ENCODE results near the gene ZNF521. TPM values are rescaled to one million over a fixed set of nuclear protein-coding genes. Genes with fewer than 3 reads are reported as not detected.

The ZNF521 gene
- total RNA-seq, 4 donors from 2014 or later = 28.2 to 67.3 (median 53.1) TPM

DNA sequence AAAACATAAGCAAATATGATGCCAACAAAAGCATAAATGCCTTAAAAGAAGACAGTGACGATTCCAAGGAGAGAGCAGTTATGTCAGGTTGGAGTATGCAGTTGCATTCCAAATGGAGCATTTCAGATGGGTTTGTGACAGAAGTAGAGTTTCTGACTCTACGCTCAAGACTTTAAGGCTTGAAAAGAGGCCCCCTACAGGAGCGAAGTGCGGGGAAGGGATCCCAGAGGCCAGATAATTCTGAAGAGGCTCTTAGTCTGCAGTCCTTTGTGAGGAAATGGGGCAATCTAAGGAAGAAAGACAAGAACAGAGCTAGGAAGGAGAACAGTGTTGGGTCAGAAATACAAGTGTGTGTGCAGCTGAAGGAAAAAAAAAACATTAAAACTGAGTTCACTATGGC, 95.5 kb downstream of the ZNF521 start:
- WGBS, 2 donors = 74 to 81% methylated on average over 4 of the region's 4 CpGs

DNA sequence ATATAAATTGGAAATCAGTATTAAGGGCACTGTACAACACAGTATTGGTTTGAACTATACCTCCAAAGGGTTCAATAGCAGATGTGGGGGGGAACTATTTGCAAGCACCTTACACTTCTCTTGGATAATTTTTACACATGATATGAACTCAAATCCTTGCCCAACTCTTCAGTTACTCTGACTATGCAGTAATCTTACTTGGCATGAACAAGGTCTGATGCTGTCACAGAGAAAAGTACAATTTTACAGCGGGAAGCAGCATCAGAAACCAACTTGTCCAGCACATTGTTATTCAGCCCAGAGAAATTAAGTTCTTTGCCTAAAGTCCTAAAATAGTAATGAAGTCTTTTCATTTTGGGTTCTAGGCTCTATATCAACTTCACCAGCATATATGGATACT, 98.2 kb downstream of the ZNF521 start:
- H3K4me3 ChIP-seq (replicated peaks in 1 of 3) = no peak overlapping the region
- 92% methylated on average over 1 of the region's 1 CpG for WGBS, 2 donors
- H3K9me3 ChIP-seq = no peaks in the 10 kb centered on the region
- no peak for DNase-seq
- no peaks in the 10 kb centered on the region for H3K4me1 ChIP-seq
- H3K36me3 ChIP-seq = no peaks in the 10 kb centered on the region
- intact Hi-C loops (cut with DNase I) = no loop called here
- H3K27me3 ChIP-seq = no peaks in the 10 kb centered on the region
- no peak for TF ChIP-seq POLR2A (IDR thresholded peaks at IDR 0.05)
- TF ChIP-seq, protein P1, sequence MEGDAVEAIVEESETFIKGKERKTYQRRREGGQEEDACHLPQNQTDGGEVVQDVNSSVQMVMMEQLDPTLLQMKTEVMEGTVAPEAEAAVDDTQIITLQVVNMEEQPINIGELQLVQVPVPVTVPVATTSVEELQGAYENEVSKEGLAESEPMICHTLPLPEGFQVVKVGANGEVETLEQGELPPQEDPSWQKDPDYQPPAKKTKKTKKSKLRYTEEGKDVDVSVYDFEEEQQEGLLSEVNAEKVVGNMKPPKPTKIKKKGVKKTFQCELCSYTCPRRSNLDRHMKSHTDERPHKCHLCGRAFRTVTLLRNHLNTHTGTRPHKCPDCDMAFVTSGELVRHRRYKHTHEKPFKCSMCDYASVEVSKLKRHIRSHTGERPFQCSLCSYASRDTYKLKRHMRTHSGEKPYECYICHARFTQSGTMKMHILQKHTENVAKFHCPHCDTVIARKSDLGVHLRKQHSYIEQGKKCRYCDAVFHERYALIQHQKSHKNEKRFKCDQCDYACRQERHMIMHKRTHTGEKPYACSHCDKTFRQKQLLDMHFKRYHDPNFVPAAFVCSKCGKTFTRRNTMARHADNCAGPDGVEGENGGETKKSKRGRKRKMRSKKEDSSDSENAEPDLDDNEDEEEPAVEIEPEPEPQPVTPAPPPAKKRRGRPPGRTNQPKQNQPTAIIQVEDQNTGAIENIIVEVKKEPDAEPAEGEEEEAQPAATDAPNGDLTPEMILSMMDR (IDR thresholded peaks at IDR 0.05) = no peak
- no peak overlapping the region for H3K27ac ChIP-seq

More for the DNA sequence above, 95.5 kb downstream of the ZNF521 start:
- TF ChIP-seq POLR2A (IDR thresholded peaks at IDR 0.05) = no peak
- TF ChIP-seq, protein P1 (IDR thresholded peaks at IDR 0.05) = no peak
- Histone ChIP-seq H3K9me3 (no peaks in the 10 kb centered on the region), H3K27ac (no peak overlapping the region), H3K4me1 (no peaks in the 10 kb centered on the region), H3K27me3 (no peaks in the 10 kb centered on the region), H3K36me3 (no peaks in the 10 kb centered on the region), H3K4me3 (replicated peaks in 1 of 3) (no peak overlapping the region)
- DNase-seq = no peak
- intact Hi-C loops (cut with DNase I) = no loop called here

DNA sequence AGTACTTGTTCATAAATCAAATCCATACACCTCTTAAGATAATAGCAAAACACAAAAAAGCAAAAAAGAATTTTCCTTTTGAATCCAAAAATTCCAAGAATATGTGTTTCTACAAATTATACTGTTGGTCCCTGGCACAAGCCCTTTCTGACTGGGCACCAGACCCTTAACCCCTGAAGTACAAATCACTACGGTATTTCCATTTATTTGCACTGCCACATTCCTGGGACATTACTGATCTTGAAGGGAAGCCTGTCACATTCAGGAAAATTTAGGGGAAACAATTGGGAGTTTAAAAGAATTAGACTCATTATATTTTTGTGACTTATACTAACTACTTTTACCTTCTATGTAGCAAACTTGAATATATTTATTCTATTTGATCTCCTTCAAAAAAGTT, 98.8 kb downstream of the ZNF521 start:
- 60 to 67% methylated on average over 1 of the region's 1 CpG for WGBS, 2 donors

DNA sequence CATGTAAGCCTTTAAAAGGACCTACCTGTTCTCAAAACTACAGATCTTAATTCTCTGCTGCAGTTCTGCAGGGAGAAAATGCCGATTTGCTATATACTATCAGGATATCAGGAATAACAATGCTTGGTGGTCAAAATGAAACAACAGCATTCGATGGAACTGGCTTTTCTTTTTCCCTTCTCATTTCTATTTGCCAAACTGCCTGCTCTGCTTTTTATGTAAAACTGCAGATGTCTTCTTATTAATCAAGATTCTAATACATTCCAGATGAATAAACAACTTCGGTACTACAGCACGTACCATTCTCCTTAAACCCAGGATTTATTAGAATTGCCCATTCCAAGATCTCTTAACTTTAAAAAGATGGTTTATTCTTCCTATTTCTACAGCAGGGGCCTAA, 100.9 kb downstream of the ZNF521 start:
- Histone ChIP-seq H3K36me3 (no peaks in the 10 kb centered on the region), H3K4me1 (no peaks in the 10 kb centered on the region), H3K27me3 (no peaks in the 10 kb centered on the region), H3K9me3 (no peaks in the 10 kb centered on the region), H3K4me3 (replicated peaks in 1 of 3) (no peak overlapping the region), H3K27ac (no peak overlapping the region)
- 76 to 89% methylated on average over 4 of the region's 4 CpGs for WGBS, 2 donors
- DNase-seq = no peak
- intact Hi-C loops (cut with DNase I) = no loop called here
- TF ChIP-seq, protein P1 (IDR thresholded peaks at IDR 0.05) = no peak
- TF ChIP-seq POLR2A (IDR thresholded peaks at IDR 0.05) = no peak

More for the DNA sequence above, 98.8 kb downstream of the ZNF521 start:
- no peaks in the 10 kb centered on the region for H3K9me3 ChIP-seq
- H3K4me3 ChIP-seq (replicated peaks in 1 of 3) = no peak overlapping the region
- H3K4me1 ChIP-seq = no peaks in the 10 kb centered on the region
- no peak overlapping the region for H3K27ac ChIP-seq
- no peaks in the 10 kb centered on the region for H3K36me3 ChIP-seq
- intact Hi-C loops (cut with DNase I) = no loop called here
- no peak for DNase-seq
- TF ChIP-seq, protein P1 (IDR thresholded peaks at IDR 0.05) = no peak
- no peak for TF ChIP-seq POLR2A (IDR thresholded peaks at IDR 0.05)
- no peaks in the 10 kb centered on the region for H3K27me3 ChIP-seq

DNA sequence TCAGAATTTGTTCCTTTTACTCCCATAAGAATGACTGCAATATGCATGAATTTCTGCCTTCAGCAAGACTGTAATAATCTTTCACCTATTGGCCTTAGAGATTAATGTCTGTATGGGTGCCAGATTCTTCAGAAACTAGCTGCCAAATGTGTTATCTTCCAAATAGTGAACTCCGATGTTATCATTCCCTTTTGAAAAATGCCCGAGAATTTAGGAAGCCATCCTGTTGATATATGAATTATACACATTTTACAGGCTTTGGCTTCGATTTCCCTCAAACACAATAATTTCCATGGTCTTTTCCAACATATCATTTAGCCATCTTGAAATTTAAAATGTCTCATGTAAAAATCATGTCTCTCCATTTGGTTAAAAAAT, 101.5 kb downstream of the ZNF521 start:
- no peaks in the 10 kb centered on the region for H3K36me3 ChIP-seq
- H3K4me3 ChIP-seq (replicated peaks in 1 of 3) = no peak overlapping the region
- TF ChIP-seq, protein P1 (IDR thresholded peaks at IDR 0.05) = no peak
- no peak for TF ChIP-seq POLR2A (IDR thresholded peaks at IDR 0.05)
- H3K27me3 ChIP-seq = no peaks in the 10 kb centered on the region
- intact Hi-C loops (cut with DNase I) = no loop called here
- WGBS, 2 donors = 71 to 82% methylated on average over 3 of the region's 3 CpGs
- no peaks in the 10 kb centered on the region for H3K9me3 ChIP-seq
- H3K4me1 ChIP-seq = no peaks in the 10 kb centered on the region
- H3K27ac ChIP-seq = no peak overlapping the region
- DNase-seq = no peak

Measured in thyroid gland (tissue), 4 donors.